Stimulated activated effector memory CD8-positive, alpha-beta T cell treated with anti-CD3 and anti-CD28 coated beads, Interleukin-12 subunit alpha, Interleukin-12 subunit beta, amount 100 ng/mL, for 72 hours (primary cell): ENCODE data around the gene IRF3.
"Not testable (repeated sequence)": the region's sequence is repeated elsewhere in the genome, so short reads cannot be mapped to it uniquely, and the experiment has no call there.

ENCODE experiments used
- ATAC-seq: fragments of 150-1000 bp; cut with Tn5 transposase; 2 replicates; pipeline ENCODE4 v1.10.0; 2021
- DNase-seq, 2 donors: peaks; one replicate each; pipeline ENCODE4 v3.0.0; 2021 to 2022; ENCODE audit warnings: low spot score in 2 of 2
- H3K27ac Mint-ChIP-seq: one replicate; pipeline ENCODE4 v1.8.0; 2022; ENCODE audit warnings: mild to moderate bottlenecking, mixed read lengths
- H3K36me3 Mint-ChIP-seq: one replicate; pipeline ENCODE4 v1.8.0; 2022; ENCODE audit warnings: mild to moderate bottlenecking, mixed read lengths
- H3K4me1 Mint-ChIP-seq: one replicate; pipeline ENCODE4 v1.8.0; 2022; ENCODE audit warnings: mixed read lengths
- H3K4me3 Mint-ChIP-seq: one replicate; pipeline ENCODE4 v1.8.0; 2022; ENCODE audit warnings: mild to moderate bottlenecking, mixed read lengths
- H3K9me3 Mint-ChIP-seq: one replicate; pipeline ENCODE4 v1.8.0; 2022; ENCODE audit warnings: mixed read lengths

The IRF3 gene

DNA sequence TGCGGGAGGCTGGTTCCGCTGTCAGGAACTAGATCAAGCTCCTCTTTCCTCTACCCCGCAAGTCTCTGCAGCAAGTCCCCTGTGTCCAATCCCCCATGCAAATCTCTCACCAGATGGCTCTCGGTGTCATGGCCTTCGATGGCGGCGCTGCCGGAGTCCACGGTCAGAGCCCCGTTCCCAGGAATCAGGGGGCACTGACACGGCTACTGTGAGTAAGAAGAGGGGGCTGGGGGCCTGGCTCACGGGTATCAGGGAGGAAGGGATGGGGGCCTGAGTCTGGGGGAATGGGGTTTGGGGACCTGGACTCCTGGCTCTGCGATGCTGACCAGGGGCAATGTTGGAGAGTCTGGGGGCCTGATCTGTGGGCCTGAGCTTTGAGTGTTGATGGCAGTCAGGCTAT lies 19.7 kb downstream of the IRF3 start:
- ATAC-seq (no peak), DNase-seq (no peak)
- H3K27ac Mint-ChIP-seq, result peak overlapping the region; percentile 26
- H3K36me3 Mint-ChIP-seq, result peaks cover 69% of the 10 kb centered on the region
- H3K4me1 Mint-ChIP-seq, result peaks cover 51% of the 10 kb centered on the region
- H3K4me3 Mint-ChIP-seq, result no peak overlapping the region
- H3K9me3 Mint-ChIP-seq, result no peaks in the 10 kb centered on the region

DNA sequence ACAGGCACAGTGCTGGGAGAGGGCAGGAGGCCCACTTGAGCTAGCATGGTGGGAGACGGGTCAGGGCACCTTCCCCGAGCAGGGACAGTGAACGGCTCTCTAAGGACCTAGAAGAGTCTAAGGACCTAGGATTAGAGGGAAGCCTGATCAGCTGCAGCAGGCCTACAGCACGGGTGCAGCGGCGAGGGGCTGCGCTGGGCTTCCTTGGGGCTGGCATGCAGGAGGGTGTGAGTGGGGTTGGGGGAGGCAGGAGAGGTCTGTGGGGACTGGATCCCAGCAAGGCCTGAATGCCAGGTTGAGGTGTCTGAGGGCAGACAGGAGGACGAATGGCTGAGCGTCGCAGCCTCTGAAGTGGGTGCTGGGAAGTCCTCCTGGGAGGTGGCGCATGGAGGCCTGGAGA lies 20.1 kb downstream of the IRF3 start:
- DNase-seq (no peak), ATAC-seq (no peak)
- peak overlapping the region; percentile 99 for H3K27ac Mint-ChIP-seq
- peaks cover 72% of the 10 kb centered on the region for H3K36me3 Mint-ChIP-seq
- no peak overlapping the region for H3K4me3 Mint-ChIP-seq
- no peaks in the 10 kb centered on the region for H3K9me3 Mint-ChIP-seq
- H3K4me1 Mint-ChIP-seq, result peaks cover 55% of the 10 kb centered on the region

DNA sequence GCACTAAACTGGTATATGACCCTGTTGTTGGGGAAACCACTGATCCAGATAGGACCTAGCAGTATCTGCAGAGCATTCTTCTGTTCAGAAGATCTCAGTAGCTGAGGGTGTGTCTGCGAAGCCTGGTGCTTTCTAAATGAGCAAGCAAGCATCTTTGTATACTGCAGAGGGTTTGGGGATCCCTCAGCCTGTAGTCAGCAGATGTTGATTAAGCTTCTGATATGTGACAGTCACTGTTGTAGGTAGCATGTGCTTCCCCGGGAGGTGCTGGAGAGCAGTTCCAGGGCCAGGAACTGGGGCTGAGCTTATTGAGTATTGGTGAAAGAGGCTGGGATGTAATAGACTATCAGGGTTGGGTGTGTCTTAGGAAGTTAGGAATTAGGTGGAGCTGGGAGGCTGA lies 22.2 kb downstream of the IRF3 start:
- peak overlapping the region; percentile 99 for H3K27ac Mint-ChIP-seq
- ATAC-seq (no peak), DNase-seq (no peak)
- H3K4me3 Mint-ChIP-seq, result peak overlapping the region; percentile 99
- H3K9me3 Mint-ChIP-seq, result no peaks in the 10 kb centered on the region
- H3K36me3 Mint-ChIP-seq, result peaks cover 70% of the 10 kb centered on the region
- H3K4me1 Mint-ChIP-seq, result peaks cover 68% of the 10 kb centered on the region

DNA sequence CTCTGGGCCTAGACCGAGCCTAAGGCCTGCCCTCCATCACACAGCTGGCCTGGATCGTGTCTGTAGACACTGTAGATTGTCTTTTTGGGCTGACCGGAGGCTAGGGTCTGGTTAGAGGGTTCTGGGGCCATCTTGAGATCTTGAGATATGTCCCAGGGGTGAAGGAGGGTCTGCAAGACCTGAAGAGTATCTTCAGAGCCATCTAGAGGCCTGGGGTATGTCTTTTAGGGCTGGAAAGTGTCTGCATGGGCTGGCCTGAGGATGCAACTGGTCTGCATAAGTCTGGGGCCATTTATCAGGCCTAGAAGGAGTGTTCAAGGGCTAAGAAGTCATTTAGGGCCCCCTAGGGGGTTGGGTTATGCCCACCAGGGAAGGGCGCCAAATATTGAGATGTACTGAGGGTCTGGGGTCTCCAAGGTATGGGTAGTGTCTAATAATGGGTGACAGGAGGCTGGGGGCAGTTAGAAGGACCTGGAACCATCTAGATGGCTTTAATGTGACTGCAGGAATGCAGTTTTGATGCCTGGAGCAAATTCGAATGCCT lies 23.1 kb downstream of the IRF3 start:
- Mint-ChIP-seq H3K36me3 (peaks cover 63% of the 10 kb centered on the region), H3K4me3 (peak overlapping the region; percentile 99), H3K9me3 (no peaks in the 10 kb centered on the region), H3K27ac (peak overlapping the region; percentile 99), H3K4me1 (peaks cover 77% of the 10 kb centered on the region)
- DNase-seq (no peak), ATAC-seq (no peak)

DNA sequence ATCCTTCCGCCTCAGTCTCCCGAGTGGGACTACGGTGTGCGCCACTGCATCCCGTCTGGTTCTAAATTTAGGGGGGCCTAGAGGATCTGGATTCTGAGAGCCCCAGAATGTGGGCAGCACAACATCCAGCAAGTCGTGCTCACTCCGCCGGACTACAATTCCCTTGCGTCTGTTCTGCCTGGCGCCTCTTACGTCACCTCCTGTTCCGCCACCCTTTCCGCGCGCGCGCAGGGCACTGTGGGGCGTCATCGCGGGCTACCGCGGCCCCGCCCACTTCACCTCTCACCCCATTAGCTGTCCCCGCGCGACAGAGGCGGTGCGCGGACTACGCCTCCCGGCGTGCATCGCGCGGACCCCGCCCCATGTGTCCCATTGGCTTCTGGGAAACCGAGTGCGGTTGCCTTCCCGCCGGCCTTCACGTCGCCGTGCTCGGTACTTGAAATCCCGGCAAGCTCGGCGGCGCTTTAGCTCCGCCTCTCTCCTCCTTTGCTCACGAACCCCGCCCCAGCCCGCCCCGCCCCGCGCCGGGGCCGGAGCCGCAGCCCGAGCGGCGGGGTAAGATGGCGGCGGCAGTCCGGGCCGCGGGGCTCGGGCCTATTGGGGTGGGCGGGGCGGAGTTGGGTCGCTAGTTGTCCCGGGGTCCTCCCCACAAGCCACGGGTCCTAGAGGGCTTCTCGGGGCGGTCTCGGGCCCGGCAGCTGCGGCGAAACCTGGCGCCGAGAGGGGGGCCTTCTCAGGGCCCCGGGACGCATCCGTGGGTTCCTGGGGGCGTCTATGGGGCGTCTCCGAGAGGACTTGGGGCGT lies 23.8 kb downstream of the IRF3 start, which contains the start of gene SCAF1:
Gene SCAF1 (plus strand): TSS at position 522 of the 804 bp plus-strand sequence. CDS start 2,818 bp downstream, outside the sequence.
- Mint-ChIP-seq H3K36me3 (peaks cover 61% of the 10 kb centered on the region), H3K4me1 (peaks cover 78% of the 10 kb centered on the region), H3K27ac (peak within 1 kb of the TSS; percentile 99), H3K4me3 (peak within 1 kb of the TSS; percentile 99), H3K9me3 (no peaks in the 10 kb centered on the region)
- peak; percentile 74 for ATAC-seq
- DNase-seq, result peak; percentile 96 to 99

DNA sequence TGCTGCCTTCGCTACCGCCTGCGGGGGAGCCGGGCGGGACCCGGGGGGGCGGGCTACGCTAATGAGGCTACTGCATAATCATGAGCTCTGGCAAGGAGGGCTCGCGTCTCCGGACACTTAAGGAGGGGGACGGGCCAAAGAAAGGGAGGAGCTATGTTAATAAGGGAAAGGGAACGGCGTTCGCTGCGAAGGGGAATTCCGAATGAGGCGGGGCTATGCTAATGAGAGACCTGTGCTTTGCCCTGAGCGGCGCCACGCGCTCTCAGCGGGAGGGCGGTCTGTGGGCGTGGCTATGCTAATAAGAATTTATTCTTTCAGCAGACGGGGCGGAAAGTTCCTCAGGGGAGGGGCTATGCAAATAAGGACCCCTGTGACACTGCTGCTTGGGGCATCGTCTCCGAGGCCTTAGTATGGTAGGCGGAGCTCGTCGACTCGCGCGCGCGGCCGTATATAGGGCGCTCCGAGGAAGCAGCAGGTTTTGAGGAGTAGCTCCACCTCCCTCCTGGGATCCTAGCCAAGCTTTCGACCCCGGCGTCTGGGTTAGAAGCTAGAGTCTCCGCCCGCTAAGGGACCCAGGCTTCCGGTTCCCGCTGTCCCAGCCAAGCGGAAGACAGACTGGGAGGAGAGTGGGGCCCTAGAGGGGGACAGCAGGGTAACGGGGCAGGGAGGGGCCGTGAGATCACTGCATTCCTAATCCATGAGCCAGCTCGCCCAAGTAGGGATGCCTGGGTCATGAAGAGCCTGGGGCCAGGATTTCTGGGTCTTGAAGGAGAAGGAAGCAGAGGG lies 25.4 kb downstream of the IRF3 start, which contains the start of gene RRAS:
Gene RRAS (minus strand): TSS at position 31 of the 786 bp plus-strand sequence. CDS start 45 bp downstream, outside the sequence.
- ATAC-seq (peak; percentile 79), DNase-seq (peak; percentile 97 to 100)
- peak within 1 kb of the TSS; percentile 99 for H3K27ac Mint-ChIP-seq
- no peaks in the 10 kb centered on the region for H3K9me3 Mint-ChIP-seq
- peaks cover 74% of the 10 kb centered on the region for H3K4me1 Mint-ChIP-seq
- H3K4me3 Mint-ChIP-seq, result peak within 1 kb of the TSS; percentile 99
- H3K36me3 Mint-ChIP-seq, result peaks cover 61% of the 10 kb centered on the region

DNA sequence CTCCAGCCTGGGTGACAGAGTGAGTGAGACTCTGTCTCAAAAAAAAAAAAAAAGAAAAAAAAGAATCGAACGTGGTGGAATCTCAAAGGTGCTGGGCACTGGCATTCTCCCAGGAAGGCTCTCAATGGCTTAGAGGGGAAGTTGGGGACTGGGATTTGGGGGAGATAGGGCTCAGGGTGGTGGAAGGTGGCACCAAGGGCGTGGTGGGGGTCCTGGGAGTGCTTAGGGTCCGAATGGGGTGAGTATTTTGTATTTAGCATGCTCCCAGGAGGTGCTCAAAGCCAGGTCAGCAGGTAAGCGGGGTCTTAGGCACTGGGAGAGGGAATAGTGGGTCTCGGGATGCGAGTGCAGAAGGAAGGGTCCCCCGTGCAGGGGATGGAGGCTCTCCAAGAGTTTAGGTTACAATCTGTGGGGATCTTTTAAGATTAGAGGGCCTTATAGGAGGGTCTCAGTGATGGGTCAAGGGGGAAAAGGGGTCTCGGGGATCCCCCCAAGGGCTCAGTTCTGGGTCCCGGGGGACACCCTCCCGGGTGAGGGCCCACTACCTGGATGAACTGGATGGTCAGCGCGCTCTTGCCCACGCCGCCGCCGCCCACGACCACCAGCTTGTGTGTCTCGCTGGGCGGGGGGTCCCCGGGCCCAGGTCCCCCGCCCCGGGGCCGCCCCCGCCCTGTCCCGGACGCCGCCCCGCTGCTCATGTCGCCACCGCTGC lies 26.1 kb downstream of the IRF3 start:
- H3K36me3 Mint-ChIP-seq, result peaks cover 65% of the 10 kb centered on the region
- DNase-seq (peak in 1 of 2 donors; percentile 63), ATAC-seq (no peak)
- H3K27ac Mint-ChIP-seq, result peak overlapping the region; percentile 99
- no peaks in the 10 kb centered on the region for H3K9me3 Mint-ChIP-seq
- H3K4me1 Mint-ChIP-seq, result peaks cover 70% of the 10 kb centered on the region
- peak overlapping the region; percentile 99 for H3K4me3 Mint-ChIP-seq

DNA sequence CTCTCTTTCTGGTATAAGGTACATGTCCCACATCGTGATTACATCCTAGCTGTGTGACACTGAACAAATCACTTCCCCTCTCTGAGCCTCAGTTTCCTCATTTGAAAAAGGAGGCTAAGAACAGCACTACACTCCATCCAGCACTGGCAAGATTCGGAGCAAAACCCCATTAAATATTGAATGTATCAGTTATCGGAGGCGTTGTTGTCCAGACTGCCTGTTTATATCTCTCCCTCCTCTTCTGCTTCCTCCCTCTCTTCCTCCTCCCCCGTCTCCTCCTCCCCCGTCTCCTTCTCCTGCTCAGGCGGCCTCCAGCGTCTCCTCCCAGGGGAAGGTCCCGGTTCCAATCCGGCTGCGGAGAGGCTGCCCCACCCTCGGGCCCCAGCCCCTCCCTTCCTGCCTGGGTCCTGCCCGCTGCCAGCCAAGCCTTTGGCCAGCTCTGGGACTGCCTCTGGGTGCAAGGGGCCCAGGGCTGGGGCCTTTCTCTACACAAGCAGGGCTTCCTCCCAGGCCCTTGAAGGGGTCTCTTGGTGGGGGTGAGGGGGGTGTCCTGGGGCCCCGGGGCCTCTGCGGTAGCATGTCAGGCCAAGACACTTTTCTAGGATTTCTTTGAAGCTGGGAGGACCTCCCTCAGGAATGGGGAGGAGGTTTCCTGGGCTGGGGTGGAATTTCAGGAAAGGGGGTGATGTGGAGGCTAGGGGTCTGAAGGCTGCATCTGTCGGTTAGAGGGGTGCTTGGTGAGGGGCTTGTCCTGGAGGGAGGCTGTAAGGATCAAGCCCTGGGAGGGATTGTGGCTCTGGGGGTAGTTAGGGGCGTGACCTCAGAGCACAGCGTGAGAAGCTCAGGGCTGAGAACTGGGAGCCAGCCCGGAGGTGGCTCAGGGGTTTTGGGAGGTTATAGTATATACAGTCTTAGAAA lies 27.6 kb downstream of the IRF3 start:
- no peaks in the 10 kb centered on the region for H3K9me3 Mint-ChIP-seq
- H3K4me1 Mint-ChIP-seq, result peaks cover 57% of the 10 kb centered on the region
- H3K4me3 Mint-ChIP-seq, result peak overlapping the region; percentile 99
- no peak for ATAC-seq
- DNase-seq, result no peak
- H3K36me3 Mint-ChIP-seq, result peaks cover 58% of the 10 kb centered on the region
- peak overlapping the region; percentile 99 for H3K27ac Mint-ChIP-seq

DNA sequence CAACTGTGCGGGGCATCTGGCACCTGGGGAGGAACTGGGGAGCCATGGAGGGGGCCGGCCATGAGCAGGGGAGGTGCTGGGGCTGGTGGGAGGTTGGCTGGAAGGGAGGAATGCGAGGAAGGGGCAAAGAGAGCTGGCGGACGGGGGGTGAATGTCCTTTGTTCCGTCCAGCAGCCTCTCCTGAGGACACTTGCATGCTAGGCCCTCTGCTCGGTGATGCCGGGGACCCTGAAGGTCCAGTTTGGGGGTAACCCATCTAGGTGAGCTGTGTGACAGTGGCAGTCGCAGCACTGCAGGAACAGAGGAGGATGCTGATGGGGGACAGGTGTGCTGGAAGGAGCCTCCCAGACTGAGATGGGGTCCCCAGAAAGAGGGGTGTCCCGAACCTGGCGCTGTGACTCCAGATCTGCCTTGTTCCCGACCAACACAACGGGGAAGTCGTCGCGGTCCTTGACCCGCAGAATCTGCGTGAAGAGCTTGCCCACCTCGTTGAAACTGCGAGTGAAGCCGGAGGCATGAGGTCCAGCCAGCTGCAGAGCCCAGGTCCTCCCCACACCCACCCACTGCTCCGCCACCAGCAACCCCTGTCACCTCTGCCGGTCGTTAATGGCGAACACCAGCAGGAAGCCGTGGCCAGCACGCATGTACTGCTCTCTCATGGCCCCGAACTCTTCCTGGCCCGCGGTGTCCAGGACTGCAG lies 29.3 kb downstream of the IRF3 start:
- peaks cover 46% of the 10 kb centered on the region for H3K36me3 Mint-ChIP-seq
- DNase-seq (no peak), ATAC-seq (no peak)
- H3K9me3 Mint-ChIP-seq, result no peaks in the 10 kb centered on the region
- peaks cover 44% of the 10 kb centered on the region for H3K4me1 Mint-ChIP-seq
- no peak overlapping the region for H3K4me3 Mint-ChIP-seq
- peak overlapping the region; percentile 74 for H3K27ac Mint-ChIP-seq

DNA sequence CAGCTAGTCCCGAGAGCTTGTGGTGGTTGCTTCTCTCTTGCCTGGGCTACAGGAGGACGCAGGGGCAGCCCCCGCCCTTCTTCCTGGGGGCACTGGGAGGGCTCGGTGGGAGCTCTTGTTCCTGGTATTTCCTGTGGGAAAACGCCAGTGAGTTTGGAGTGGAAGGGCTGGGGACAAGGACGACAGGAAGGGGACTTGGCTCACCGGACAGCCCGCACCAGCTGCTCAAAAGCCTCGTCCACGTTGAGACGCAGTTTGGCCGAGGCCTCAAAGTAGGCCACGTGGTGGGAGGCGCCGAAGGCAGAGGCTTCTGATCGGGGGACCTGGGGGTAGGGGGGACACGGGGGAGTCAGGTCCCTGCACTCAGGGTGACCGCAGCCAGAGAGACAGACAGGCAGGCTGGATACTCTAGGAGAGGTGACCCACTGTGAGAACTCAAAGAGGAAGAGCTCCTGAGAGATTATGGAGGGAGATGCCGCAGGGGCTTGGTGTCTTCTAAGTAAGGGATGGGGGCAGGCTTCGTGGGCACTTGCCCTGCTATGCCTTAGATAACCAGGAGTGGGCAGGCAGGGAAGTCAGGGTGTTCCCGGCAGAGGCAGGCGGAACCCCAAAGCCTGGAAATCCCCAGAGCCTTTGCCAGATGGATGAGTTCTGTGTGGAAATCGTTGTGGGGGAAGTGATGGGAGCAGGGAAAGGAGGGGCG lies 30.0 kb downstream of the IRF3 start:
- ATAC-seq, result no peak
- H3K4me3 Mint-ChIP-seq, result no peak overlapping the region
- H3K4me1 Mint-ChIP-seq, result peaks cover 39% of the 10 kb centered on the region
- no peaks in the 10 kb centered on the region for H3K9me3 Mint-ChIP-seq
- peaks cover 45% of the 10 kb centered on the region for H3K36me3 Mint-ChIP-seq
- DNase-seq, result no peak
- H3K27ac Mint-ChIP-seq, result peak overlapping the region; percentile 74

DNA sequence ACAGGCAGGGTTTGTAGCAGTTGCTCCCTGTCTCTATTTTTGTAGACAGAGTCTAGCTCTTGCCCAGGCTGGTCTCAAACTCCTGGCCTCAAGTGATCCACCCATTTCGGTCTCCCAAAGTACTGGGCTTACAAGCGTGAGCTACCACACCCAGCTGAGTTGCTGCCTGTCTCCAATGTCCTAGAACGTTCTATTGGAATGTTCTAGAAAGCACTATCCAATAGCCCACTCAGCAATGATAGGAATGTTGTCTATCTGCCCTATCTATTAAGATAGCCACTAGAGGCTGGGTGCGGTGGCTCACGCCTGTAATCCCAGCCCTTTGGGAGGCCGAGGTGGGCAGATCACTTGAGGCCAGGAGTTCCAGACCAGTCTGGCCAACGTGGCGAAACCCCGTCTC lies 32.4 kb downstream of the IRF3 start:
- not testable (repeated sequence) for ATAC-seq, H3K27ac Mint-ChIP-seq, H3K9me3 Mint-ChIP-seq, H3K4me3 Mint-ChIP-seq, DNase-seq
- Mint-ChIP-seq H3K36me3 (peaks cover 39% of the 10 kb centered on the region), H3K4me1 (peaks cover 23% of the 10 kb centered on the region)

DNA sequence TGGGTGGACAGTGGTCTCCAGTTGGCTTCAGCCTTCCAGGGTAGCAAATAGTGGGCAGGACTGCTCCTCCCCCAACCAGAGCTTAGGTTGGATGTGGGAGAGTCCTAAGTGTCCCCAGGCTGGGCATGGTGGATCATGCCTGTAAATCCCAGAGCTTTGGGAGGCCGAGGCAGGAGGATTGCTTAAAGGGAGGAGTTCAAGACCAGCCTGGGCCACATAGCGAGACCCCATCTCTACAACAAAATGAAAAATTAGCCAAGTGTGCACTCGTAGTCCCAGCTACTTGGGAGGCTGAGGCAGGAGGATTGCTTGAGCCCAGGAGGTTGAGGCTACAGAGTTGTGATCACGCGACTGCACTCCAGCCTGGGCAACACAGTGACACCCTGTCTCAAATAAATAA lies 33.1 kb downstream of the IRF3 start:
- Mint-ChIP-seq H3K27ac (no peak overlapping the region), H3K36me3 (peaks cover 46% of the 10 kb centered on the region), H3K4me3 (no peak overlapping the region), H3K9me3 (no peaks in the 10 kb centered on the region), H3K4me1 (peaks cover 16% of the 10 kb centered on the region)
- no peak for DNase-seq
- ATAC-seq, result no peak

DNA sequence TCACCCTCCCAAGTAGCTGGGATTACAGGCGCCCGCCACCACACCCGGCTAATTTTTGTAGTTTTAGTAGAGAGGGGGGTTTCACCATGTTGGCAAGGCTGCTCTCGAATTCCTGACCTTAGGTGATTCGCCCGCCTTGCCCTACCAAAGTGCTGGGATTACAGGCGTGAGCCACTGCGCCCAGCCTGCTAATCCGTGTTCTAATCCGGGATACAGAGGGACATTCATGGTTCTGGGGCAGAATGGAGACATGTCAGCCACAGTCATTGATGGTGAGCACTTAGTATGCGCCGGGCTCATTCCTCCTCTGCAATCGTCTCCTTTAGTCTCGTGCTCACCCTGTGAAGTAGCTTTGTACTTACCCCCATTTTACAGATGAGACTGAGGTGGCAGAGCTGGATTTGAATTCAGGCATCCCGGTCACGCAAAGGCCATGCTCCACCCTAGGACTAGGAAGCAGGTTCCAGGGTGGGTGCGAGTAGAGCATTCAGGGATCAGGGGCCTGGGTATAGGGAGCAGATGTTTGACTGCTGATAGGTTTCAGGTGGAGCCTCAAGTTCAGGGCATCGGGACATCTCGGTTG lies 34.0 kb downstream of the IRF3 start:
- Mint-ChIP-seq H3K4me1 (peaks cover 15% of the 10 kb centered on the region), H3K9me3 (no peaks in the 10 kb centered on the region), H3K36me3 (peaks cover 45% of the 10 kb centered on the region), H3K4me3 (no peak overlapping the region), H3K27ac (no peak overlapping the region)
- no peak for DNase-seq
- no peak for ATAC-seq
